GM19397 (cell line): ENCODE data around the gene FAM8A1.
"Not testable (repeated sequence)": the region's sequence is repeated elsewhere in the genome, so short reads cannot be mapped to it uniquely, and the experiment has no call there.

Source experiments
- ATAC-seq: cut with Tn5 transposase; IDR thresholded peaks from one replicate; pipeline ENCODE4 v1.9.1; 2021; ENCODE audit warnings: mild to moderate bottlenecking, moderate library complexity; ENCODE audit not compliant: unreplicated experiment

FAM8A1 gene, protein sequence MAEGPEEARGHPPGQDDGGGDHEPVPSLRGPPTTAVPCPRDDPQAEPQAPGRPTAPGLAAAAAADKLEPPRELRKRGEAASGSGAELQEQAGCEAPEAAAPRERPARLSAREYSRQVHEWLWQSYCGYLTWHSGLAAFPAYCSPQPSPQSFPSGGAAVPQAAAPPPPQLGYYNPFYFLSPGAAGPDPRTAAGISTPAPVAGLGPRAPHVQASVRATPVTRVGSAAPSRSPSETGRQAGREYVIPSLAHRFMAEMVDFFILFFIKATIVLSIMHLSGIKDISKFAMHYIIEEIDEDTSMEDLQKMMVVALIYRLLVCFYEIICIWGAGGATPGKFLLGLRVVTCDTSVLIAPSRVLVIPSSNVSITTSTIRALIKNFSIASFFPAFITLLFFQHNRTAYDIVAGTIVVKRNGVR

DNA sequence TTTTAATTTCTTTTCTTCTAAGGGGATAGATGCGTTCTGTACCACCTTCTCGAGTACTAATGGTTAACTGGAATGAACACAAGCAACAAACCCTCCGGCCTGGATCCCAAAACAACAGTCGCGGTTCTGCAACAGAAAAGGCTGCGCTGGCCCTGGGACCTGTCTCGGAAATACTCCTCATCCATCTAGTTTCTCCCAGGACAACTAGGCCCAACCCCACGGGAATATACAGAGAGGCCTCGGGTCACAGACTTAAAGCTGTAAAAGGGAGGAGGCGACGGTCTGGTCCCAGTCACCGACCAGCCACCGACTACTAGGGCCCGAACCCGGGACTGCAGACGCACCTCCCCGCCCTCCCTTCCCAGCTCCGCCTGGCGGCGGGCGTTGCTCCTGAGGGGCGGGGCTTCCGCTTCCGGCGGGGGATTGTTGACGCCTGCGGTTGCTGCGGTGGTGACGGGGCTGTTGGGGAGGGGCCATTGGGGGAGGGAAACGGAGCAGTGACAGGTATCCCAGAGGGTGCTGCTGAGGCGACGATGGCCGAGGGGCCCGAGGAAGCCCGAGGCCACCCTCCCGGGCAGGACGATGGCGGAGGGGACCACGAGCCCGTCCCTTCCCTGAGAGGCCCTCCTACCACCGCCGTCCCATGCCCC lies at the start of gene FAM8A1:
Gene FAM8A1, plus strand, starts transcription at position 426 of the 650 bp plus-strand sequence. Its CDS starts 108 bp downstream, at position 534.
- peak; percentile 93 for ATAC-seq

GRCh38 chr6:17551383-17551958 lies 48.6 kb upstream of the FAM8A1 start:
- no peak for ATAC-seq

DNA sequence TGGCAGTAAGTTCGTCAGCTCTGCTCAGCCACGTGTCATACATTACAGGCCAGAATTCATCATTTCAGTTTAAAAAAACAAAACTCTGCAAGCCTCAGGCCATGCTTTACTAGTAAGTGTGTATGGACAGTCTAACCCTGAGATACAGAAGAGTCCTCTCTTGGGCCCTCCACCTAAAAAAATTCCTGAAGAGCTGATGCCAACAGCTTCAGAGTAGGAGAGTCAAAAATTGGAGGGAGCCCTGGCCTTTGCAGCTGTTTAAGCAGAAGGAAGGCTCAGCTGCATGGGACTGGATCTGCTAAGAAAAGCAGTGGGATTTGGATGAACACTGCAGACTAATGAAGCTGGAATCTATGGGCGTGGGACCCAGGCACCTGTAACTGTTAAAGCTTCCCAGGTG lies 47.2 kb upstream of the FAM8A1 start:
- ATAC-seq, result no peak

GRCh38 chr6:17556014-17556413 lies 44.1 kb upstream of the FAM8A1 start:
- ATAC-seq, result no peak

DNA sequence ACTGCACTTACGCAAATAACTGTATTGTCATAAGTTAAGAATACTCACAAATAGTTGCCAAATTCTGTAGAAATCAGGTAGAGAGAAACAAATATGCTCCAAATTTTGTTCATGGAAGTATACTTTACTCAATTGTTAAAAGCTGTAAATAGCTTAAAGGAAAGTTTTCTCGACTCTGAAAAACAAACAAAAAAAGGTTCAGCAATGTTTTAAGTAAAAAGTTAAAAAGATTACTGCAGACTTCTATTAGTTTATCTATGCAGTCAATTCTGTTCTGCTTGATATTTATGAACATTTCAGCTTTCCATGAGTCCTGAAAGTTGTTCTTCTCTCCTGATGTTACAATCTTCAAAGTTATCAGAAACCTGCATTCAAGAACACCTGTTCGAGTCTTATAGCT lies 37.5 kb upstream of the FAM8A1 start:
- ATAC-seq, result no peak

DNA sequence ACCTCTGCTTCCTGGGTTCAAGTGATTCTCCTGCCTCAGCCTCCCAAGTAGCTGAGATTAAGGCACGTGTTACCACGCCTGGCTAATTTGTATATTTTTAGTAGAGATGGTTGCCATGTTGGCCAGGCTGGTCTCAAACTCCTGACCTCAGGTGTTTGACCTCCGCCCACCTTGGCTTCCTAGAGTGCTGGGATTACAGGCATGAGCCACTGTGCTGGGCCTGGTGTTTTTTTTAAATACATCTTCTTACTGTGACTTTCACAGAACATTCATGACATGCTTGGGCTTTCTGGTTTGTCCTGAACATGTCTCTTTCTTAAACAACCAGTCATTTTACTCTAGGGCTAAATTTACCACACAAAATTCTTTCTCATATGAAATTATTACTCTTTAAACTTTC lies 34.7 kb upstream of the FAM8A1 start:
- ATAC-seq, result no peak

- no peak for ATAC-seq
These were observed 25.1 kb upstream of the FAM8A1 start for GRCh38 chr6:17574866-17575560.

DNA sequence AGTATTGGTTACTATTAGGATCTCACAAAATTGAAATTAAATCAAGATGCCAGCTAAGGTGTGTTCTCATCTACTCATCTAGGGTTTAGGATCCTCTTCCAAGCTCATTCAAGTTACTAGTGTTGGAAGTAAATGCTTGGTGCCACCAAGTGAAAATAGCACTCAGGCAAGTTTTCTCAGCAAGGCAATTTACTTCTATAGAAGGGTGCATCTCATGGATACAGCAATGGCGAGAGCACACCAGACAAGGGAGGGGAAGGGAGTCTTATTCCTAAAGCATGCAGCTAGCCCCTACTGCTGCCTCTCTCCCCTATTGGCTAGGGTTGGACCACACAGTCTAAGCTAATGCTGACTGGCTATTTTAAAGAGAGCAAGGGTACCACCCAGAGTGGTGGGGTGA lies 23.0 kb upstream of the FAM8A1 start:
- no peak for ATAC-seq

DNA sequence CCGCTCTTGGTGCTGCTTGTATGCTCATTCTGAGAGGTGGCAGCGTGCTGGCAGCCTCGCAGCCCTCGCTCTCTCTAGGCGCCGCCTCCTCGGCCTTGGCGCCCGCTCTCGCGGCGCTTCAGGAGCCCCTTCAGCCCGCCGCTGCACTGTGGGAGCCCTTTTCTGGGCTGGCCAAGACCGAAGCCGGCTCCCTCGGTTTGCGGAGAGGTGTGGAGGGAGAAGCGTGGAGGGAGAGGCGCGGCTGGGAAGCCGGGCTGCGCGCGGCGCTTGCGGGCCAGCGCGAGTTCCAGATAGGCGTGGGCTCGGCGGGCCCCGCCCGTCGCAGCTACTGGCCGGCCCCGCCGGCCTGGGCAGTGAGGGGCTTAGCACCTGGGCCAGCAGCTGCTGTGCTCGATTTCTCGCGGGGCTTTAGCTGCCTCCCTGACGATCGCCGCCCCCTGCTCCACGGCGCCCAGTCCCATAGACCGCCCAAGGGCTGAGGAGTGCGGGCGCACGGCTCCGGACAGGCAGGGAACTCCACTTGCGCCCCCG lies 19.5 kb upstream of the FAM8A1 start:
- no peak for ATAC-seq

DNA sequence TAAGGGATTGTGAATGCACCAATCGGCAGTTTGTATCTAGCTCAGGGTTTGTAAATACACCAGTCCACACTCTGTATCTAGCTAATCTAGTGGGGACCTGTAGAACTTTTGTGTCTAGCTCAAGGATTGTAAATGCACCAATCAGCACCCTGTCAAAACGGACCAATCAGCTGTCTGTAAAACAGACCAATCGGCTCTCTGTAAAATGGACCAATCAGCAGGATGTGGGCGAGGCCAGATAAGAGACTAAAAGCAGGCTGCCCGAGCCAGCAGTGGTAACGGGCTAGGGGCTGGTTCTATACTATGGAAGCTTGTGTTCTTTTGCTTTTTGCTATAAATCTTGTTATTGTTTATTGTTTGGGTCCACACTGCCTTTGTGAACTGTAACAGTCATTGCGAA lies 18.8 kb upstream of the FAM8A1 start:
- ATAC-seq, result not testable (repeated sequence)

- no peak for ATAC-seq
These were observed 16.3 kb upstream of the FAM8A1 start for GRCh38 chr6:17583811-17584210.

DNA sequence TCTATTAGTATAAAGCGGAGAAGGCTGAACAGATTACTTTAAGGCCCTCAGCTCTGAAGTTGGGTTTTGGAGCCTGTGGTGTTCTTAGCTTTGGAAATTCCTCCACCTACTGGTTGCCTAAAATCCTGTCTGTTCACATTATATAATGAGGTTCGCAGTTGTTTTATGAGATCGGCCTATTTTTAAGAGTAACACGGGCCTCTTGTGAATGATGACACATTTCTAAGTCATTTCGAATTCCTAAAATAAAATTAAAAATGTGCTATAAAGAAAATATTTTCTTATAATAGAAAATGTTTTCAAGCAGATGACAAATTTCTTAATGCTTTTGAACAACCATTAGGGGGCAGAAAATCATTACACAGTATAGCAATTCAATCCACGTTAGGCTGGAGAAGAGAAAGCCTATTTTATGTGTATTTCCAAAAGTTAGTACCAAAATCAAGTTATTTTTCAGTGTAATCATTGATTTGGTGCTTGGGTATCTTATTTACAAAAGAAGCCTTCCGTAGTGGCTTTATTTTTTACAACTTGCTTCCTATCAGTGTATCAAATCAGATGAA lies 15.8 kb upstream of the FAM8A1 start:
- peak; percentile 49 for ATAC-seq

DNA sequence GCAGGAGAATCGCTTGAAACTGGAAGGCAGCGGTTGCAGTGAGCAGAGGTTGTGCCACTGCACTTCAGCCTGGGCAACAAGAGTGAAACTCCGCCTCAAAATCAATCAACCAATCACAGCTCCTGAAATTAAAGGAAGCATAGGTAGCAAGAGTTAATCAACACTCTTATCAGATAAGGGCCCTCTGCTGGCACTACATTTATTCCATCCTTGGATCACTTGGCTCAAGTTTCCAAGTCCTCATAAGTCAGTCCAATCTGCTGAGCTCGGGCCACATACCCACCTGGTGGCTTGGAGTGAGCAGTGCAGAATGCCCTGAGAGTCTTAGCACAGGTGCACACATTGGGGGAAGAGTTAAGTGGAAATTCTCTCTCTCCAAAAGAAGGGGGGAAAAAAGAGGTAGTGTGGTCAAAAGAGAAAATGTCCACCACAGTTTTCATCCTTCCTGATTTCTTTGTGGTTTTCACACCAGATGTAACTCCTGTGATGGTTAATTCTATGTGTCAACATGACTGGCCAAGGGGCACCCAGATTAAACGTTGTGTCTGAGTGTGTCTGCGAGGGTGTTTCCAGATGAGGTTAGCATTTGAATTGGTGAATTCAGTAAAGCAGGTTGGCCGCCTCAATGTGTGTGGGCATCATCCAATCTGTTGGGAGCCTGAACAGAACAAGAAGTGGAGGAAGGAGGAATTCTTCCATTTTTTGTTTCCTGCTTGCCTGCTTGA lies 14.2 kb upstream of the FAM8A1 start:
- no peak for ATAC-seq

DNA sequence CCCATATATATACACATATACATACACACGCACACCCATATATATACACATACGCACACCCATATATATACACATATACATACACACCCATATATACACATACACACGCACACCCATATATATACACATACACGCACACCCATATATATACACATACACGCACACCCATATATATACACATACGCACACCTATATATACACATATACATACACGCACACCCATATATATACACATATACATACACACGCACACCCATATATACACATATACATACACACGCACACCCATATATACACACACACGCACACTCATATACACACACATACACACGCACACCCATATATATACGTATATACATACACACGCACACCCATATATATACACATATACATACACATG lies 13.5 kb upstream of the FAM8A1 start:
- not testable (repeated sequence) for ATAC-seq

DNA sequence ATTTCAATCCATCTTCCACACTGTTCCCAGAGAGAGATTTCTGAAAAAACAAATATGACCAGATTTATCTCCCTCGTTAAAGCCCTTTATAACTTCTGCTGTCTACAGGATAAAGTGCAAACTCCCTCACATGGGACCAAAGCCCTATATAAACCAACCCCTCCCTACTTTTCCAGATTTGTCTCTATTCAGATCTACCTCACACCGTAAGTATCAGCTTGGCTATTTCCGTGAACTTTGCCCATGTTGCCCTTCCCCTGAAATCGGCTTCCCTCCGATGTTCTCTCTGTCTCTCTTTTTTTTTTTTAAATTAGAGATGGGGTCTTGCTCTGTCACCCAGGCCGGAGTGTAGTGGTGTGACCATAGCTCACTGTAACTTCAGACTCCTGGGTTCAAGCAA lies 12.1 kb upstream of the FAM8A1 start:
- no peak for ATAC-seq

GRCh38 chr6:17589406-17590096 lies 10.6 kb upstream of the FAM8A1 start:
- no peak for ATAC-seq

GRCh38 chr6:17591287-17591686 lies 8.8 kb upstream of the FAM8A1 start:
- ATAC-seq, result no peak

- no peak for ATAC-seq
These were observed 6.9 kb upstream of the FAM8A1 start for GRCh38 chr6:17593246-17593645.

DNA sequence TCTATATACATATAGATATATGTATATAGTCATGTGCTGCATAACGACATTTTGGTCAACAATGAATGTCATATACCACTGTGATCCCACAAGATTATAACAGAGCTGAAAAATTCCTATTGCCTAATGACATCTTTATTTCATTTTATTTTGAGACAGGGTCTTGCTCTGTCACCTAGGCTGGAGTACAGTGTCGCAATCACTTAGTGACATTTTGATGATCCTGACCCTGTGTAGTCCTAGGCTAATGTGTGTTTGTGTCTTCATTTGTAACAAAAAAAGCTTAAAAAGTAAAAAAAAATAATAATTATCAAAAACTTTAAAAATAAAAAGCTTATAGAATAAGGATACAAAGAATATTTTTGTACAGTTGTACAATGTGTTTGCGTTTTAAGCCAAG lies 4.0 kb upstream of the FAM8A1 start:
- ATAC-seq, result no peak
